A673 (cell line): ENCODE results near the gene GBE1.

Experiments used
- EZH2 ChIP-seq: fragments of 200-600 bp; sonication (generic); IDR thresholded peaks from 2 replicates; pipeline ENCODE4 v1.6.1; 2017; ENCODE audit warnings: borderline replicate concordance, low read depth, mild to moderate bottlenecking, mixed read lengths, antibody characterized with exemption, low read length; ENCODE audit not compliant: poor library complexity, severe bottlenecking
- TF ChIP-seq, protein P1 (sequence below): fragments of 300-800, 200-600 bp; sonication (generic); conservative IDR thresholded peaks from 2 replicates; pipeline ENCODE4 v1.5.1; 2017; ENCODE audit warnings: low read depth, mild to moderate bottlenecking, antibody characterized with exemption, low read length, moderate library complexity, mixed read lengths

DNA sequence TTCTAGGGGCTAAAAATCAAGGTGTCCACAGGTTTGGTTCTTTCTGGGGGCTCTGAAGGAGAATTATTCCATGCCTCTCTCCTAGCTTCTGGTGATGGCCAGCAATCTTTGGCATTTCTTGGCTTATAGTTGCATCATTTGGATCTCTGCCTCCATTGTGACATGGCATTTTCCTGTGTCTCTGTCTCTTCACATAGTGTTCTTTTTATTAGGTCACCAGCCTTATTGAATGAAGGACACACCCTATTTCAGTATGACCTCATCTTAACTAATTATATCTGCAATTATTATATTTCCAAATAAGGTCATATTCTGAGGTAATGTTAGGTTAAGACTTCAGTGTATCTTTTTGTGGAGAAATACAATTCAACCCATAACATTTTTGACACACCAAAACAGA, 3.2 kb upstream of the GBE1 start:
- TF ChIP-seq, protein P1, sequence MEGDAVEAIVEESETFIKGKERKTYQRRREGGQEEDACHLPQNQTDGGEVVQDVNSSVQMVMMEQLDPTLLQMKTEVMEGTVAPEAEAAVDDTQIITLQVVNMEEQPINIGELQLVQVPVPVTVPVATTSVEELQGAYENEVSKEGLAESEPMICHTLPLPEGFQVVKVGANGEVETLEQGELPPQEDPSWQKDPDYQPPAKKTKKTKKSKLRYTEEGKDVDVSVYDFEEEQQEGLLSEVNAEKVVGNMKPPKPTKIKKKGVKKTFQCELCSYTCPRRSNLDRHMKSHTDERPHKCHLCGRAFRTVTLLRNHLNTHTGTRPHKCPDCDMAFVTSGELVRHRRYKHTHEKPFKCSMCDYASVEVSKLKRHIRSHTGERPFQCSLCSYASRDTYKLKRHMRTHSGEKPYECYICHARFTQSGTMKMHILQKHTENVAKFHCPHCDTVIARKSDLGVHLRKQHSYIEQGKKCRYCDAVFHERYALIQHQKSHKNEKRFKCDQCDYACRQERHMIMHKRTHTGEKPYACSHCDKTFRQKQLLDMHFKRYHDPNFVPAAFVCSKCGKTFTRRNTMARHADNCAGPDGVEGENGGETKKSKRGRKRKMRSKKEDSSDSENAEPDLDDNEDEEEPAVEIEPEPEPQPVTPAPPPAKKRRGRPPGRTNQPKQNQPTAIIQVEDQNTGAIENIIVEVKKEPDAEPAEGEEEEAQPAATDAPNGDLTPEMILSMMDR, result no peak
- no peak for TF ChIP-seq EZH2
